ENCODE data around the gene INPP4A.

Gene INPP4A

DNA sequence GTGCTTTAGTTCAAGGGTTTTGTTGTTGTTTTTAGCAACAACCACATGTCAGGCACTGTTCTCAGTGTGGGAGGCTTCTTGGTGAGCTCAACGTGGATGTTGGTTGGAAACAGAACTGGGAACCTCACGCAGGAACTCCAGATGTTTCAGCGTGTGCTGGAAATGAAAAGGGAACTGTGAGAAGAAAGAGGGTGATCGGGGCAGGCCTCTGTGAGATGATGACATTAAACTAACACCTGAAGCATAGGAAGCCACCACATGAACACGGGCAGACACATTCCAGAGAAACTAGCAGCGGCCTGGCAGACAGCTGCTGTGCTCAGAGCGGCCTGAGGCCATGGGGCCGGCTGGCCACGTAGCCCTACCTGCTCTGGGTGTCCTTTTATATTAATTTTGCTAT, 97.2 kb downstream of the INPP4A start:
- no peak for DNase-seq (ENCODE audit: low spot score)

DNA sequence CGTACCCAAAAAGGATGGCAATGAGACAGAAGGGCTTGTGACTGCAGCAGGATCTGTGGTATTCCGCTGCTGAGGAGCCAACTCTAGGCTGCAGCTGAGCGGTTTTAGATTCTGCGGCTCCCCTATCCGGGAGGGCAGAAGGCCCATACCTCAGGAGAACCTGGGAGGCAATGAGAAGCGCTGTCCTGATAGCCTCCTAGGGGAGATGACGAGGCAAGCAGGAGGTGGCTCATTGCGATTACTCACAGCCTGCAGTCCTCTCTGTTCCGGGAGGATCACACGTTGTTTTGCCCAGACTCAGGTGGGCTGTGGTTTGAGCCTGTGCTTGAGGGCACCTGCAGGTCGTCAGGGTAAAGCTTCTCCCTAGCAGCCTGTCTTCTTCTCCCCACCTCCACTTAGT, 98.6 kb downstream of the INPP4A start:
- no peak for DNase-seq (ENCODE audit: low spot score)

DNA sequence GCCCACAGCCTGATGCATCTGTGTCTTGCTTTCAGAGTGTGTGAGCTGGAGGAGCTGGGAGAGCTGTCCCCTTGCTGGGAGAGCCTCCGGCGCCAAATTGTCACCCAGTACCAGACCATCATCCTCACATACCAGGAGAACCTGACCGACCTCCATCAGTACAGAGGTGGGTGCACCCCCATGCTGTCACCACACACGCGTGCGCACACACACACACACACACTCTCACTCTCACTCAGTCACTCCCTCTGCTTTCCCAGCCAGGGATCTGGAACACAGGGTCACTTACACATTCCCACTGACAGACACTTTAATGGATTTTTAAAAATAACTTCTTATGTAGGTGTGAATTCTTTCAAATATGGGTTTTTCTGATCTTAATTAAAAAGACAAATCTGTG, 99.2 kb downstream of the INPP4A start:
- DNase-seq (ENCODE audit: low spot score), result no peak

DNA sequence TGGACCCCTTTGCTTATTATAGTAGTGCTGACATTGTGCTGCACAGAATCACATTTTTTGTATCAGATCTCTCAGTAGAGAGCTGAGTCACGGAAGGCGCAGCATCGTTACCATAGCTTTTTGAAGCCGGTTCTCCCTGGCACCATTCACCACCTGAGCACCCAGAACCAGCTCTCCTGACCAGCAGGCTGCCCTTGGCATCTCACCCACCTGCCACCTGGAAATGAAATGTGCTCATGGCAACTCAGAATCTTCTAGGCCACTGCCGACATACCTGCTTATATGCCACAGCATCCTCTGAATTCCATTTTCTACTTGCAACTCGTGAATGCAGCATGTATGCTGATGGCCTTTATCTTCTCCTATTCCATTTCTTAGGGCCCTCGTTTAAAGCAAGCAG, 100.9 kb downstream of the INPP4A start:
- no peak for DNase-seq (ENCODE audit: low spot score)

DNA sequence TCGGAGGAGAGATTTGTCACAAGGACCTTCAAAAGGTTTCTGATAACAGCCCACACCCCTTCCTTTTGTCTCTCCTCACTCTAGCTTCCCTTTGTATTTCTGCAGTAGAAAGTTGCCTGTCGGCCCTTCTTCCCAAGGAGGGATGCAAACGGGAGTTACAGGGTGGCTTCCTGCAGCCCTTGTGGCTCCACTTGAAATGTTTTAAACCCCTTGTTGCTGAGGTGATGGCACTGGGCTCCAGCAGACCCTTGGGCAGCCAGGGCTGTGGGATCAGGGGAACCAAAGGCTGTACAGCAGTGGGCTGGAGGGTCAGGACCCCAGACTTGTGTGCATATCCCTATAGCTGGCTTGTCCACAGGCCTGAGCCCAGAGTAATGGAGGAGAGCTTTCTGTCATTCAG, 101.5 kb downstream of the INPP4A start:
- DNase-seq (ENCODE audit: low spot score), result no peak

DNA sequence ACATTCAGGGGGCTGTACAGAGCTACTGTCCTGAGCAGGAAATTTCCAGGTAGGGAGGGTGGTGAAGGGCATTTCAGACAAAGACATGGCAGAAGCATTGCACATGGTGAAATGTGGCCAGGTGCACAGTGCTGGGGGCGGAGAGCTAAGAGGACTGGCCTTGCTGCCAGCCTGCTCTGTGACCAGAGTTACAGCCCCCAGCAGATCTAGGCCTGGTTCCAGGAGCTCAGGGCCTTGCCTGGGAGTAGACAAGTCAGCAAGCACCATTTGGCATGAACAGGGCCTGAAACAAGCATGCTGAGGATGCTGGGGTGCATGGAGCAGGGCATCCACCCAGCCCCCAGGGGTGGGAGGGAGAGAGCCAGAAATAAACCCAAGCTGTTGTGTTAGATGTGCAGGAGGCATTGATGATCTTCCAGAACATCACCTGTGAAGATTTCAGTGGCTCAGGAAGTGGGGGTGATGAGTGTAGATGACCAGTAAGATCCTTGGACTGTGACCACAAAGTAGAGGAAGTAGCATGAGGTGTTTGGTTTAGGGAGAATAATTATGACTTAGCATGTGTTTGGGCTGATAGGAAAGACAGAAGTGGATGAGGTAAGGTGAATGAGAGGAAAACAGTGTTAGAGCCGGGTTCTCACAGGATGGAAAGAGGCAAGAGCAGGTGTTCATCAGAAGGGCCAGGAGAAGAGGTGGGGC, 102.6 kb downstream of the INPP4A start:
- DNase-seq (ENCODE audit: low spot score), result no peak

DNA sequence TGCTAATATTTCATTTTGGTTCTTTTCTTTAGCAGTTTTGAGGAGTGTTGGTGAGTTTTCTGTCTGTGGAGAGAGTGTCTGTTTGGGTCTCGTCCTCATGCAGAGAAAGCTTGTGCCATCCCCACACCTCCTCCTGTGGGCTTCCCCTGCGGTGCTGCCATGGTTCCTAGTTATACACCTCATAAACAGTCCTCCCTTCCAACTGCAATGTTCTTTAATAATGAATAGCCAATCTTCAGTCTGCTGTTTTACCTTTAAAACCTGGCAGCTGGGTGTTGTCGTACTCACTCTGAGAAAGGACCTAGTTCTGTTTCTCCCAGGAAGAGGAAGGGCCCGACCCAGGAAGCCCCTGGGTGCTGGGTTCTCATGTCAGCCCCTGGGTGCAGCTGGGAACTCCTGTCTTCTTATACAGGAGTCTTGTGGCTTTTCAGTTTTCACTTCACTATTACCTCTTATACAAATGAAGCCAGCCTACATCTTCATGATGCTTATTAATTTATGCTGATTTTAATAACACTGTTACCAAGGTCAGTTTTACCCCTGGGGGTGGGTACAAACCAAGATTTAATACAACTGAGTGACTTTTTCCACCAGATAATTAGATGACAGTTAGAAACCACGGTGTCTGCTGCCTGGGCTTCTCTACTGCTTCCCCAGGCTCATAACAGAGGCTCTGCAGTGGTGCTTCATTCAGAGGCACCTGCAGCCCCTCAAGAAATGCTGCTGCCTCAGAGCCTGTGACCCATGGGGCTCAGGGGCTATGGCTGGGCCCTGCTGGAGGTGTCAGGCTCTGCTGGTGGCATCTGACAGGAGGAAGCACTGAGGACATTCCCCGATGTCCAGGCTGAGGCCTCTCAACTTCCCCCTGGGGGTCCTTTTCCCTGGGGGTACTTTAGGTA, 104.5 kb downstream of the INPP4A start:
- no peak for DNase-seq (ENCODE audit: low spot score)

DNA sequence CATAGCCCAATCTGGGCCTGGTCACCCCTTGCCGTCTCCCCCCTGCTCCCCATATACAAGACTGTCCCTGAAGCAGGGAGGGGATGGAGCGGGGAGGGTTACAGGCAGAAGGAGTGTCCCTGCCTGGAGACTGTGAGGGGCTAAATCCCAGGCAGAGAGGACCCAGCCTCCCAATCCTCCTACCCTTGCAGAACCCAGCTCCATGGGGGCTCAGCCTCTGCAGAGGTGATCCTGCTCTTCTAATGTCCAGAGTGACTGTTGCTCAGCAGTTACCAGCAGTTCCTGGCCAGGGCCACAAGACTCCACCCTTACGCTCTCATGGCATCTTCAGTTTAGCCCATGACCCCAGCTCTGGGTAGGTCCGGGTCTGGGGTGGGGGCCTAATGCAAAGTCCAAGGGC, 105.5 kb downstream of the INPP4A start:
- DNase-seq (ENCODE audit: low spot score), result no peak

DNA sequence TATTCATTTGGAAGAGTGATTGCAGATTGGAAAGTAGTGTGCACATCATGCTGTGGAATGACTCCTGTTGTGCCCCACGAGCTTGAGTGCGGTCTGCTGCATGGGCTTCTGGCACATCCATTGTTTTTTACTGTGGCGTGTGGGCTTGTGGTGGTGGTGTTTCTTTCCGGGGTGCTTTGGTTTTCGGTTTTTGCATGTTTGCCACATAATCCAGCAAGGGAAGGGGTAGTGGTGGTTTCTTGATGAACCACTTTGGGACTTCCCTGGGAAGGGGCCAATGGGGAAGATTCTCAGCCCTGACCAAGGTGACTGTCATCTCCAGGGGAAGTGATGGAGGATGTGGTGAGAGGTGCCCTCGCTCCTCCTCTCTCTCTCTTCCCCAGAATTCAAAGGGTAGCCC, 106.7 kb downstream of the INPP4A start:
- DNase-seq (ENCODE audit: low spot score), result no peak

DNA sequence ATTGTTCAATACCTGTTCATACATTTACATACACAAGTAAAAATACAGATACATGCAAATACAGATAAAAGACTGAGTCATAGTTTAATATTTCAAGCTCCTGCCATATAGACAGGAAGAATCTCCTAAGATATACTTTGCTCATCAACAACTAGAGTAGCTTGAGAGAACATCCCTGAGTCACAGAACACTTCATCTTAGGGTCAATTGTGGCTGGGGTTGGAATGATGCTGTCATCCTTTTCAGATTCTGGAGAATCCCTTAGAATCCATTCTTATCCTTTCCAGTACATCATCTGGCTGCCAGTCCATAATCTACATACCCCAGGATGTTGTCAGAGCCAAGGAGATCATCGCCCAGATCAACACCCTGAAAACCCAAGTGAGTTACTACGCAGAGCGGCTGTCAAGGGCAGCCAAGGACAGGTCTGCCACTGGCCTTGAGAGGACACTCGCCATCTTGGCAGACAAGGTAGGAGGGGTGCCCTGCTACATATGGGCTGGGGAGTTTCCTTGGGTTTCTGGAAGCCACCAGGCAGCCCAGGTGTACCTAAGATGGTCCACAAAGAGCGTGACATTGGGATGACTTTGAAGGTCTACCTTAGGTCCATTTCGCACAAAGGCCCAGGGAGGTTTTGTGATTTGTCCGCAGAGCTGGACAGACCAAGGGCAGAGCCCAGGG, 108.0 kb downstream of the INPP4A start:
- DNase-seq (ENCODE audit: low spot score), result no peak

DNA sequence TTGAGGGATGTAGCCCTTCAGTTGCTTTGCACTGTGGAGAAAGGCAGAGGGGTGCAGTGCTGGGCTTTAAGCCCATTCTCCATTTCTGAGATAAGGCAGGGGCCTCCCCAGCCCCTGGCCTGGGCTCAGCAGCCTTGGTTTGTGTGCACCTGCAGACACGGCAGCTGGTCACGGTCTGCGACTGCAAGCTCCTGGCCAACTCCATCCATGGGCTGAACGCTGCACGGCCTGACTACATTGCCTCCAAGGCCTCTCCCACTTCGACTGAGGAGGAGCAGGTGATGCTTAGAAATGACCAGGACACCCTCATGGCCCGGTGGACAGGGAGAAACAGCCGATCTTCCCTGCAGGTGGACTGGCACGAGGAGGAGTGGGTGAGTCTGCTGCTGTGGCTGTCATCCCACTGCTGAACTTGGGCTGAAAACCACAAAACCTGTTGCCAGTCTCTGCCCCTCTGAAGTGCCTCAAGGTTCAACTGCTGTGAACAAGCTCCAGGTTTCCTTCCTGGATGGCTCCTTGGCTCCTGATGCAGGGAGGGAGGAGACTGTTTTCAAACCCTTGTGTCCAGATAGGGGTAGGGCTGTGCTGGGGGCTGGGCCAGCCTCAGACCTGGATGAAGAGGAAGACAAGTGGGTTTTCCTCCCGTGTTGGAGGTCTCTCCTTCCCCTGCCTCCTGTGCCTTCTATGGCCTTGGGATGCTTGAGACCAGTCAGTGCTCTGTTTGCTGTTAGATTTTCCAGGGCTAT, 109.6 kb downstream of the INPP4A start:
- DNase-seq (ENCODE audit: low spot score), result no peak

DNA sequence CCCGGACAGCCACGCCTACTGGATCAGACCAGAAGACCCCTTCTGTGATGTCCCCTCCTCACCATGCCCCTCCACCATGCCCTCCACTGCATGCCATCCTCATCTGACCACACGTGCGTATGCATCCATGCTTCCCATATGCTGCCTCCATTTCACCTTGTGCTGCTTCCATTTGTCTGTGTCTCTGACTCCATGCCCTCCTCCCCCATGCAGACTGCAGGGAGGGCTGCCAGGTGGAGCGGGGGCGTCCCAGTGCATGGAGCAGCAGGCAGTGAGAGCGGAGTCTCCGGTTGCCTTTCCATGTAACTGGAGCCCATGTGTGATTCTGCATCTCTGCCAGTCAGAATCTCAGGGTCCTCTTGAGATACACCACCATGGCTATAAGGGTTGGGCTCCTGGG, 111.0 kb downstream of the INPP4A start:
- no peak for DNase-seq (ENCODE audit: low spot score)

DNA sequence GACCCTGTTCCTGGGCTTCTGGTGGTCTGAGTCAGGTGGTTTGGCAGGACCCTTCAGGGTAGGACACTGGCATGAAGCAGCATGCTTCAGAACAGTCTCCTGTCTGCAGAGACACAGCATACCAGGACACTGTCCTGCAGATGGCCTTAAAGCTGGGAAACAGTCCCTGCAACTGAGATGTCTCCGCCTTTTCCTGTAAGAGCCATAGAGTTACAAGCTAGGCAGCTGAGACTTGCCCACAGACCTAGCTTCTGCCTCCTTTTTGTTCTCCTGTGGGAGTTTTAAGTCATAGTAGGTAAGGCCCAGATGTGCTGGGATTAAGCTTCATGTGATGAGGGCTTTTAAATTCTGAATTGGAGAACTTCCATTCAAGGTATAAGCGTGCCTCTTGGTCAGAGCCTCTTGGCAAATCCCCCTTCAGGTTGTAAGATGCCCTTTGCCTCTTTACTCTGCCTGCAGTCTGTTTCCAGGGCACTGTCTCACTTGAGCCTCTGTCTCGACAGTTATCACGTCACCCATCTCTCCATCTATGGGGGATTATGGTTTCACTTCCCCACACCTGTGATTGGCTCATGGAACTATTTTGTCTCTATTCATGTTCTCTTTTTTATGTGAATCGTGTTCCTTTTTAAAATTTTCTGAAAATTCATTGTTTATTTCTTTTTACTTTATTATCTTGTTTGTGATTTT, 111.8 kb downstream of the INPP4A start:
- DNase-seq (ENCODE audit: low spot score), result no peak

DNA sequence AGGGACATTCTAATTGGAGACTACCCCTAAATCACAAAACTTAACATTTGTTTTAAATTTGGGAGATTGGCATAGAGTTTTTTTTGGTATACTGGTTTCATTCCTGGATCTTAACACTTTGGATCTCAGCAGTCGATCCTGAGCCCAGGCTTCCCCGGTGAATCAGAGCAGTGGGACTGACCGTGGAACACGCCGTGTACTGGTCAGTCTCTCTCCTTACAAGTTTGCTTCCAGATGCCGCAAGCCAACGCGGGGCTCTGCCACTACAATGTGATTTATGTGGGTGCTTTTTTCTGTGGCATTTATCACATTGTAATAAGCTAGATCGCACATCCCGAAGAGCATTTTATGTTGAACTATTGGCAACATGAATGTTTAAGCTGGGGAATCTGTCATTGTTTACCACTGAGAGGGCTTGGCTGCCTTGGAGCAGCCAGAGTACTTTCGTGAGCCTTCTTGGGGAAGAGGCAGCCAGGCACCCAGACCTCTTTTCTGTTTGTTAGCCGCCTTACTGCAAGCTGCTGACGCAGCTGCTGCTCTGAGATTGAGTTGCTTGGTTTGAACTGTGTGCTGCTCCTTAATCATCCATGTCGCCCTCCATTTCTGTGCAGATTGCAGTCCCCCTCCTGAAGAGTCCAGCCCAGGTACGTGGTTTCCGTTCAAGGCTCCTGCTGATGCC, 114.3 kb downstream of the INPP4A start:
- no peak for DNase-seq (ENCODE audit: low spot score)

DNA sequence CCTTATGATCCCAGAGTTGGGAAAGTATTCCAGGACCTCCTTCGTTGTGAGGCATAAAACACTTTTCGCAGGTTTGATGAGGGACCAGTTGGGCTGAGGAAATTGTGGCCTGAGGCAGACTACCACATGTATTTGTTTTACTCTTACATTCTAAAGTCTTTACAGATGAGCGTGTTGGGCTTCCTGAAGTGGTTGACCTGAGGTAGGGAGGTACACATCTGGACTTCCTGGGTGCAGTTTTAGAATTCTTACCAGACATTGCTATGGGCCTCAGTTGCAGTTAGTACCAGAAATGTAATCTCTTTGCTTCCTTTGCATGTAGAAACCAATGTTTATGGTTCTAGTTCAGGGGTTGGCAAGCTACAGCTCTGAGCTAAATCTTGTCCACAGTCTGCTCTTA, 114.9 kb downstream of the INPP4A start:
- no peak for DNase-seq (ENCODE audit: low spot score)

DNA sequence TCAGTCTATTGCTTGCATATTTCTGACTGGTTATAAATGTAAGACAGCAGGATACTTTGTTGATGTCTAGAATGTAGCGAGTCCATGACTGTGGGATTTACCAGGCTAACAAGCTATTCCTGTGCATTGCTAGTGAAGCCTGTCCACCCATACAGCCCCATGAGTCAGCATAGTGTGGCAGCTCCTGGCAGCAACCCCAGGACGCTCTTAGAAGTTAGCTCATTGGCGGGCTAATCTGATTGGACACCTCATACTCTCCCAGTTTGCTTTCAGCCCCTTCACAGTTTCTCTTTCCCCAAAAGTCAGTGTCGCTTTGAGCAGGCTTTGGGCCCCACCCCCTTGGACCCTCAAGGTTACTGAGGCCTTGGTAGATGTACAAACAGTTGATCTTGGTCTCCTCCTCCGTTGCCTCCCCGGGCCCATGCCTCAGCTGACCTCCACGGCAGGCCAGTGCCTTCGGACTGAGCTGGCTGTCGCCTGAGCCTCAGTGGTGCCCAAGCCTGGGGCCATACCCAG, 115.7 kb downstream of the INPP4A start:
- DNase-seq (ENCODE audit: low spot score), result no peak

DNA sequence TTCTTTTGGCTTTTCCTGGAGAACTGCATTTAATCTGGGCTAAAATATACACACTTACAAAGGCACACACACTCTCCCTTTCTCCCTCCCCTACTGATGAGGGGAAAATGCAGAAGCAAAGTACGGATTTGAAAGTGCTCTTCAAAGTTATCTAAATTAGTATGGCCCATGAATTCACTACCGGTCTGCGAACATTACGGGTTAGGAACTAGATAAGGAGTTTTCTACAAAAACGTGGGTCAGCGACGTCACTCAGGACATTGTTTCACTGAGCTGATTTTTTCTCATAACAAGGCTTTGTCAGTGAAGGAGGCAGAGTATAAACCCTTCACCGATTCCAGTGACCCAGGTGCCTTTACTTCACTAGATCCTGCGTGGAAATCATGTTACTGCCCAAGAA, 116.4 kb downstream of the INPP4A start:
- DNase-seq (ENCODE audit: low spot score), result no peak

DNA sequence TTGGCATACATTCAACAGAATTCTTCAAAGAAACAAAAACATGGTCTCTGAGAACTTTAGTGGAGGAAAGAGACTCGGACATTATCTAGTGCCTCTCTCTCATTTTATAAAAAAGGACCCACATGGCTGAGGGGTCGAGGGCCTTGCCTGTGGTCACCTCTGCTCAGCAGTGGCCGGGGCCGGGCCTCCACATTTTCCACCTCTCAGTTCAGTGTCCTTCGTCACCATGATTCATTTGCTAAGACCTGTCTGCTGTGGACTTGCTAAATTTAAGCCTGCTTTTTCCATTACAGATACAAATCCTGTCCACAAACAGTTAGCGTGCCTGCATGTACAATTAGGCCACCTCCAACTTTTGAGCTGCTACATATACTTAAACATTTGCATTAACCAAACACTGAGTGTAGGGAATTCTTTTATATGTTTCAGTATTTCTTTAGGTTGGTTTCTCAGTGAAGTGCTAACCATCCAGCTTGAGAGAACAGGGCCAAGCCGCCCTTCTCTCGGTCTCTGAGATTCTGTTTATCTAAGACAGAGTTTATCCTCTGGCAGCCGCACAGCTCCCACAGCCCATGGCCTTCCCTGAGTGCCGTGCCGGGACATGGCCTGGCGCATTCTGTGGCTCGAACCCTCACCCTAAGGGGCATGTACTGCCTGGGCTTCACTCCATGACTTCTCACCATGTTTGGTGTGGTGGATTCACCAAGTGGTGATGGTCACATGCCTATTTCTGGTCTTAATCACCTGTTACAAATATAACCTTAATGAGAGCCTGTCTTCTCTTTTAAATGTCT, 117.4 kb downstream of the INPP4A start:
- DNase-seq (ENCODE audit: low spot score), result no peak

DNA sequence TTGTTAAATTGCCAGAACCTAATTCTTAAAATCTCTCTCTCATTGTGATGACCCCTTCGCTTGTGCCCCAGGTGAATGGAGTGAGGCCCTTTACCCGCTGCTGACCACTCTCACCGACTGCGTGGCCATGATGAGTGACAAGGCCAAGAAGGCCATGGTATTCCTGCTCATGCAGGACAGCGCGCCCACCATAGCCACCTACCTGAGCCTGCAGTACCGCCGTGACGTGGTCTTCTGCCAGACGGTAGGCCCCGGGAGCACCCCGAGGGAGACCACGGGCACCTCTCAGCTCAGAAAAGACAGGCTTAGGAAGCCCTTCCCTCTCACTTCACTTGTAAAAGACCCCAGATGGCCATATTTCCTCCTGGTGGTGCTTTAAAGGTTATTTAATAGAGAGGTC, 118.7 kb downstream of the INPP4A start:
- no peak for DNase-seq (ENCODE audit: low spot score)

DNA sequence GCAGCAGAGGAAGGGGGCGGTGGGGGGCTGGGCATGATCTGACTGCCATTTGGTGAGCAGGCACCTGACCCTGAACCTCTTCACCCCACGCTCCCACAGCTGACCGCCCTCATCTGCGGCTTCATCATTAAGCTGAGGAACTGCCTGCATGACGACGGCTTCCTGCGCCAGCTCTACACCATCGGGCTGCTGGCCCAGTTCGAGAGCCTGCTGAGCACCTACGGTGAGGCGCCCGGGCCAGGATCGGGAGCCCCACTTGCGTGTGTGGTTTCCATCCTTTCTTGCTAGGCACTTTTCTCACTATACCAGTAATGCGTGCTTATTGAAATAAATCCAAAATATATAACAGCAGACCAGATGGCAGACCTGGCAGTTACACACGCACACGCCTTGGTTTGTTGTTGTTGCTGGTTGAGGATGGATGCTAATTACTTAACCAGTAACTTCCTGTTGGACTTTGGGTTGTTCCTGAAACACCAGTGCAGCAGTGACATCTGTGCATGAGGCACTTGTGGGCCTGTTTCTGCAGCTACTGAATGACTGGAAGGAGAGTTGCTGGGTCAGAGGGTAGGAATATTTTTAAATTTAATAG, 120.0 kb downstream of the INPP4A start:
- DNase-seq (ENCODE audit: low spot score), result no peak

All from LoVo (cell line).